BLaER1 (cell line): ENCODE results near the gene OLFM2.
"Not testable (repeated sequence)": the region's sequence is repeated elsewhere in the genome, so short reads cannot be mapped to it uniquely, and the experiment has no call there.

ENCODE experiments used
- H3K27ac ChIP-seq: shearing (Covaris generic); formaldehyde crosslinking; 2 replicates; pipeline ENCODE4 v1.8.1; 2022
- H3K27me3 ChIP-seq: shearing (Covaris generic); formaldehyde crosslinking; 2 replicates; pipeline ENCODE4 v1.8.1; 2022
- H3K36me3 ChIP-seq: shearing (Covaris generic); formaldehyde crosslinking; 2 replicates; pipeline ENCODE4 v1.8.1; 2022
- H3K4me1 ChIP-seq: shearing (Covaris generic); formaldehyde crosslinking; 2 replicates; pipeline ENCODE4 v1.8.1; 2022
- H3K4me2 ChIP-seq: shearing (Covaris generic); formaldehyde crosslinking; 2 replicates; pipeline ENCODE4 v1.8.1; 2022
- H3K4me3 ChIP-seq: shearing (Covaris generic); formaldehyde crosslinking; 2 replicates; pipeline ENCODE4 v1.8.1; 2022
- H3K9ac ChIP-seq: shearing (Covaris generic); formaldehyde crosslinking; 2 replicates; pipeline ENCODE4 v1.8.1; 2022
- H3K9me3 ChIP-seq: shearing (Covaris generic); formaldehyde crosslinking; 2 replicates; pipeline ENCODE4 v1.8.1; 2022
- H4K20me1 ChIP-seq: shearing (Covaris generic); formaldehyde crosslinking; 2 replicates; pipeline ENCODE4 v1.8.1; 2022
- Cebpa-rat ChIP-seq: shearing (Covaris generic); IDR thresholded peaks from 2 replicates; pipeline ENCODE4 v1.8.1; 2022

The OLFM2 gene

DNA sequence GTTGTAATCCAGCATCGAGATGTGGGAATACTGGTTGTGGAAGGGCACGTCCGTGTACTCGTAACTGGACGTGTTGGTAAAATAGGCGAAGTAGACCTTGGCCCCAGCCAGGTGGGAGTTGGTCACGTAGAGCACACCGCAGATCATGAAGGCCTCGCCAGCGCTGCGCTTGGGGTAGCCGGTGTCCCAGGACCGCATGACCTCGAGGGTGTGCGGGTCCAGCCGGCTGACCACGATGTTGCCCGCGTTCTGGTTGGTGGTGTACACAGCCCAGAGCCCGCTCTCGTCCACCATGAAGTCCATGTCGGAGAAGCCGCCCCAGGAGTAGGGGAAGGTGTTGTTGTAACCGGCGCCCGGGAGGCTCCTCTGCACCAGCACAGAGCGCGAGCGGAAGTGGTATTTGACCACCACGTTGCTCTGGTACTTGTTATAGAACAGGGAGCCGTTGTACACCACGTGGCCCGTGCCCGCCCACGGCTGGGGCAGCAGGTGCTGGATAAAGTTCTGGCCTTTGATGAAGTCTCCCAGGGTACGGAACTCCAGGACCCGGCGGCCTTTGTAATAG is 82.0 kb downstream of the OLFM2 start:
- no peaks in the 10 kb centered on the region for H3K27me3 ChIP-seq
- H3K9me3 ChIP-seq: no peaks in the 10 kb centered on the region
- no peak overlapping the region for H3K27ac ChIP-seq
- peaks cover 10% of the 10 kb centered on the region for H4K20me1 ChIP-seq
- H3K4me2 ChIP-seq: no peak overlapping the region
- H3K9ac ChIP-seq: no peak overlapping the region
- no peak for TF ChIP-seq Cebpa-rat
- no peak overlapping the region for H3K4me3 ChIP-seq
- peaks cover 12% of the 10 kb centered on the region for H3K4me1 ChIP-seq
- H3K36me3 ChIP-seq: peaks cover 46% of the 10 kb centered on the region

DNA sequence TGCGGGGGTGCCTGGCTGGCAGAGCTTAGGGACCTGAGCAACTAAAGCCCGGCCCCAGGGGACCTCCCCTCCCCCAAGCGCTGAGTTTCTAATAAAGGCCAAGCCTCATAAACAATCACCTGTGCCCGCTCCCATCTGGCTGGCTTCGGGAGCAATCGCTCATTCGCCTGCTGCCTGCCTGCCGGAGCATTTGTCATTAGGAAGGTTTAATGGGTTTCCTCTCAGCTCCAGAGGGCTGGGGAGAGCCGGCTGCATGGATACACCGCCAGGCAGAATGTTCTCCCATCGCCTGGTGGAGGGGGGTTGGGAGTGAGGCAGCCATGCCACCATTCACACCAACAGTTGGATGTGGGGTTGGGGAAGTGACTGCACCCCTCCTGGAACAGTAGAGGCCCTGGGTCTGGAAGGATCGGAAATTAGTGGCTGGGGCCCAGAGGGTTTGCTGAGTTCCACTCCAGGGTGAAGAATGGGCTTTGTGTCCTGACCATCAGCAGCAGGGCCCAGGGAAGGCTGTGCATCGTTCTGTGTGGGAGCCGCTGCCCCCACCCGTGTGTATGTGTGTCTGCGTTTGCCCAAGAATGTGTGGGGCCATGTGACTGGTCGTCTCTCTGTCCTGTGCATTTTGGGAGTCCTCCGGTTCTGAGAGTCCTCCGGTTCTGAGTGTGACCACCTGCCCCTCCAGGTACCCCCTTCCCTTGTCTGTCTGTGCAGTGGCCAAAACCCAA is 85.9 kb downstream of the OLFM2 start:
- no peak for TF ChIP-seq Cebpa-rat
- Histone ChIP-seq H3K9me3 (no peaks in the 10 kb centered on the region), H3K36me3 (peaks cover 73% of the 10 kb centered on the region), H3K4me1 (no peaks in the 10 kb centered on the region), H3K27ac (no peak overlapping the region), H3K4me3 (no peak overlapping the region), H4K20me1 (peaks cover 49% of the 10 kb centered on the region), H3K4me2 (no peak overlapping the region), H3K27me3 (no peaks in the 10 kb centered on the region), H3K9ac (no peak overlapping the region)

DNA sequence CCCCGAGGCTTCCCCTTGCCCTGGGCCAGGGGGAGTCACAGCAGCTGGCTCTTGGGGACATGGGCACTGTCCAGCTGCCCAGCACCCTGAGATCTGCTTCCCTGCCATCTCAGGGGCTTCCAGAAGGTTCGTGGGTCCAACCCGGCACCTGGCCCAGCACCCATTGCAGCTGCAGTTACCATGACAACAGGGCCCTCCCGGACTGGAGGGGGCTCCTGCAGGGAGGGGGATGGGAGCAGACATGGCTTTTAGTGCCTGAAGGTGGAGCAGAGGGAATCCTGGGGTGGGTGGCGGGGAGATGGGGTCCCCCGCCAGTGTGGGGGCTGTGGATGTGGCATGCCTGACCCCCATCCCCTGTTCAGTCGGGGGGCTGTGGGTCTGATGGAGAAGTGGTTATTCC is 86.5 kb downstream of the OLFM2 start:
- Histone ChIP-seq H3K9ac (no peak overlapping the region), H3K27ac (no peak overlapping the region), H3K36me3 (peaks cover 79% of the 10 kb centered on the region), H4K20me1 (peaks cover 55% of the 10 kb centered on the region), H3K4me1 (no peaks in the 10 kb centered on the region), H3K4me2 (no peak overlapping the region), H3K27me3 (no peaks in the 10 kb centered on the region), H3K9me3 (no peaks in the 10 kb centered on the region), H3K4me3 (no peak overlapping the region)
- TF ChIP-seq Cebpa-rat: no peak

DNA sequence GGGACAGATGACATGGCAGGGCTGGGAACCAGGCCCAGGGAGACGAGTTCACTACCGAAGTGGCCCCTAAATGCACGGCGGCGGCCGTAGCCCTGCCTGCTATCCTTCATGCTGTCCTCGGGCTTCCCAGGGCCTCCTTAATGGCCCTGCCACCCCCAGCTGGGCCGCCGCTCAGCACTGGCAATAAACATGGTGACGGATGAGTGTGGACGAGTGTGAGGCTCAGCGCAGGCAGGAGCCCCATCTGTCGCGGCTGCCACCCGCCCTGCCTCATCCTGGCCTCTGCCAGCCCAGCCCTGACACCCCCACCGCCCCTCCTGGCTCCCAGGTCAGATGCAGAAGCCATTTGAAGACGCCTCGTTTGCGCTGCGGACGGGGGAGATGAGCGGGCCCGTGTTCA is 87.6 kb downstream of the OLFM2 start:
- Histone ChIP-seq H3K27me3 (no peaks in the 10 kb centered on the region), H3K9ac (no peak overlapping the region), H3K36me3 (peaks cover 80% of the 10 kb centered on the region), H3K4me1 (no peaks in the 10 kb centered on the region), H3K27ac (no peak overlapping the region), H3K4me3 (no peak overlapping the region), H3K9me3 (no peaks in the 10 kb centered on the region), H3K4me2 (no peak overlapping the region), H4K20me1 (peaks cover 66% of the 10 kb centered on the region)
- no peak for TF ChIP-seq Cebpa-rat

DNA sequence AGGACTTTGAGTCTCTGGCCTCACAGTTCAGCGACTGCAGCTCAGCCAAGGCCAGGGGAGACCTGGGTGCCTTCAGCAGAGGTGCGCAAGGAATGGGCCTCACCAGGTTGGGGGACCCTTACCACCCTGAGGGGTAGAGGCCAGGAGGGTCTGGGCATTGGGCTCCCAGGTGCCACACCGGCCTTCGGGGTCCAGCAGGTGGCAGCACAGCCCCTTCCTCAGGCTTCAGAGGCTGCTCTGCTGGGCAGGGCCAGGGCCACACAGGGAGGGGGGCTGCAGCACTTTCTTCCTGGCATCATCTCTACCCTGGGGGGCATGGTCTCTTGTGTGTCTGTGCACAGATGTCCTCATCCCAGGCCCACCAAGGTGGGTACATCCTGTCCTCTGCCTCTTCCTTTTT is 88.3 kb downstream of the OLFM2 start:
- Histone ChIP-seq H3K27ac (no peak overlapping the region), H3K36me3 (peaks cover 83% of the 10 kb centered on the region), H3K27me3 (no peaks in the 10 kb centered on the region), H3K4me2 (no peak overlapping the region), H3K9me3 (no peaks in the 10 kb centered on the region), H3K4me3 (no peak overlapping the region), H3K9ac (no peak overlapping the region), H4K20me1 (peaks cover 73% of the 10 kb centered on the region), H3K4me1 (no peaks in the 10 kb centered on the region)
- no peak for TF ChIP-seq Cebpa-rat

DNA sequence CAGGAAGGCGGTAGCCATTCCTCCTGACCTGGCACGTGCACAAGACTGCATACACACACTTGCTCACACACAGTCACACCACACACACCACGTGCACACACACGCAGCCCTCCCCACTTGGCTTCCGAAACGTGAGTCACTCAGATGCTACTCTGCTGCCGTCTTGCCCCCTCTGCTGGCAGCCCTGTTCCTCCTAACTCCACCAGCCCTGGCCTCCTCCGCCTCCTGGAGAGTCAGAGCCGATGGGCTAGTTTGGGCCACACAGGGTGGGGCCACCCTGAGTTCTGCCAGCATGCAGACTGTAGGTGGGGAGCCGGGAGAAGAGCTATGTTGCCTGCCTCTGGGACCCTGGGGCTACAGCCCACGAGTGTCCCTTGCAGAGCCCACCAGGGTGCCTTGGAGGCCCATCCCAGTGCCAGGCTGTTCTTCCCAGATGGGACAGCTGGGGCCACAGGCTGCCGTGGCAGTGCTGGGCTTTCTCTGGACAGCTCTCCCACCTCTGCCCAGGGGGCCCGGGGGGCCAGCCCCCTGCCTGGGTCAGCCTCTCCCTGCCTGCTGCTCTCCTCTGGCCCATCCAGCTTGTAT is 89.1 kb downstream of the OLFM2 start:
- H3K27me3 ChIP-seq: no peaks in the 10 kb centered on the region
- no peak overlapping the region for H3K27ac ChIP-seq
- peaks cover 81% of the 10 kb centered on the region for H4K20me1 ChIP-seq
- peaks cover 91% of the 10 kb centered on the region for H3K36me3 ChIP-seq
- no peak overlapping the region for H3K9ac ChIP-seq
- TF ChIP-seq Cebpa-rat: no peak
- no peak overlapping the region for H3K4me2 ChIP-seq
- H3K9me3 ChIP-seq: no peaks in the 10 kb centered on the region
- no peak overlapping the region for H3K4me3 ChIP-seq
- H3K4me1 ChIP-seq: no peaks in the 10 kb centered on the region

DNA sequence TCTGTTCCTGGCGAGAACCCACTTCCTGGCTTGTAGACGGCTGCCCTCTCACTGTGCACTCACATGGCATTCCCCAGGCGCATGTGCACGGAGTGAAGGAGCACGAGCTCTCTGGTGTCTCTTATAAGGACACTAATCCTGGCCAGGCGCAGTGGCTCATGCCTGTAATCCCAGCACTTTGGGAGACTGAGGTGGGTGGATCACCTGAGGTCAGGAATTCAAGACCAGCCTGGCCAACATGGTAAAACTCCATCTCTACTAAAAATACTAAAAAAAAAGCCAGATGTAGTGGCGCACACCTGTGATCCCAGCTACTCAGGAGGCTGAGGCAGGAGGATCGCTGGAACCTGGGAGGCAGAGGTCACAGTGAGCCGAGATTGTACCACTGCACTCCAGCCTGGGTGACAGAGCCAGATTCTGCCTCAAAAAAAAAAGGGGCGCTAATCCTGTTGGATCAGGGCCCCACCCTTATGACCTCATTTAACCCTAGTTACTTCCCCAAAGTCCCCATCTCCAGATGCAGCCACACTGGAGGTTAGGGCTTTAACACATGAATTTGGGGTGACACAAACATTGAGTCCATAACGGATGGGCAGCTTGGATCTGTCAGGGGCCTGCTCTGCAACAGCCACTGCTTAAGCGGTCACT is 92.6 kb downstream of the OLFM2 start:
- H3K4me1 ChIP-seq, H3K9me3 ChIP-seq, H3K4me3 ChIP-seq, H3K27ac ChIP-seq, H3K9ac ChIP-seq, H3K4me2 ChIP-seq, H3K27me3 ChIP-seq: not testable (repeated sequence)
- H4K20me1 ChIP-seq: peaks cover 81% of the 10 kb centered on the region
- peaks cover 100% of the 10 kb centered on the region for H3K36me3 ChIP-seq

DNA sequence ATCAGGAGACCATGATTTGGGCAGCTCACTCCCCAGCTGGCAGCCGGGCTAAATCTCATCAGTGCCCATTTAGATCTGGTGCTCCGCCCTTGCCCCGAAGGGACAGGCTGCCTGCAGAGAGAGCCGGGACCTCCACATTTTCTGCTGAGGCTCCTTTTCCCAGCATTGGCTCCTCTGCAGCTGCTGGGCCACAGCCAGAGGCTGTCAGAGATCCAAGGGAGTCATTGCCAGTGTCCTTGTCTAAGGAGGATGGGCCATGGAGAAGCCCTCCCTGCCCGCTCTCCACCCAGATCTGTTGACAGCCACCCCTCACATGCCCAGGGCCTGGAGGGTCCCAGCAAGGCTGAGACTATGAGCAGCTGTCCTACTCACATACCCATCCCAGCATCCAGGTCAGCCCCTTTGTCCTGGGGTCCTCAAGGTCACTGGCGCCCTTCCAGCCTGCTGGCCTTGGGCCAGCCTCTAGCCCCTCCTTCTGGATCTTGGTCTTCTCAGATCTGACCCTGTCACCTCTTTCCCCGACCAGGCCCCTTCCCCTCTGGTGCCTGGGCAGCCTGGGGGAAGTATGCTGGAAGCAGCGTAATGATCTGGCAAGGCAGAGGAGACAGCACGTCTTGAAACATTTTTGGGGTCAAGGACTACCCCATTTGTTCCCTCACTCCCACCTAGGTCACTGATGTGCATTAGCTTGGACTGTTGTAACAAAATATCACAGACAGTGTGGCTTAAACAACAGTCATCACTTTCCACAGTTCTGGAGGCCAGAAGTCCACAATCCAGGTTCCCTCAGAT is 93.3 kb downstream of the OLFM2 start:
- peaks cover 80% of the 10 kb centered on the region for H4K20me1 ChIP-seq
- H3K4me2 ChIP-seq: no peak overlapping the region
- TF ChIP-seq Cebpa-rat: no peak
- no peak overlapping the region for H3K4me3 ChIP-seq
- H3K36me3 ChIP-seq: peaks cover 100% of the 10 kb centered on the region
- H3K9me3 ChIP-seq: no peaks in the 10 kb centered on the region
- no peaks in the 10 kb centered on the region for H3K27me3 ChIP-seq
- no peak overlapping the region for H3K27ac ChIP-seq
- H3K9ac ChIP-seq: no peak overlapping the region
- no peaks in the 10 kb centered on the region for H3K4me1 ChIP-seq

DNA sequence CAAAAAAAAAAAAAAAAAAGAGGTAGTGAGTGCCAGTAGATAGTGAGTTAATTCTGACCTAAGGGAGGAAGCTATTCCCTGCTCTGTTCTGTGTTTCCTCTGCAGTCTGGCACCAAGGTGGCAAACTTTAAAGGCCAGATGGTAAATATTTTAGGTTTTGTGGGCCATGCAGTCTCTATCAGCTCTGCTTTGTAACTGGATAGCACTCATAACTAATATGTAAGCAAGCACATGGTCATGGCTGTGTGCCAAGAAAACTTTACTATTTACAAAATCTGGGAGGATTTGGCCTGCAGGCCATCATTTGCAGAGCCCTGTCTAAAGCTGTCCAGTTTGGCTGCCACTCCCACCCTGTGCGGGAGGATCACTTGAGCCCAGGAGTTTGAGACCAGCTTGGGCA is 96.9 kb downstream of the OLFM2 start:
- Histone ChIP-seq H3K9me3 (no peaks in the 10 kb centered on the region), H3K27ac (no peak overlapping the region), H3K4me2 (no peak overlapping the region), H3K27me3 (no peaks in the 10 kb centered on the region), H3K4me3 (no peak overlapping the region), H3K36me3 (peaks cover 76% of the 10 kb centered on the region), H3K9ac (no peak overlapping the region), H3K4me1 (peaks cover 15% of the 10 kb centered on the region), H4K20me1 (peaks cover 64% of the 10 kb centered on the region)
- no peak for TF ChIP-seq Cebpa-rat

DNA sequence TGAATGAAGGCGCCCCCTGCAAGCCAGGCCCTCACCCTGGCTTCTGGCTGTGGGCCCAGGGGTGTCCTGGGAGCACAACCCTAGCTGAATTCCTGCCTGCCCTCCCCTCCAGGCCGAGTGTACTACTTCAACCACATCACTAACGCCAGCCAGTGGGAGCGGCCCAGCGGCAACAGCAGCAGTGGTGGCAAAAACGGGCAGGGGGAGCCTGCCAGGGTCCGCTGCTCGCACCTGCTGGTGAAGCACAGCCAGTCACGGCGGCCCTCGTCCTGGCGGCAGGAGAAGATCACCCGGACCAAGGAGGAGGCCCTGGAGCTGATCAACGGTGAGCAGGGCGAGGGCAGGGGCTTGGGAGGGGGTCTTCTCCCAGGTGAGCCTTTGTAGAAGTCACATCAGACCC is 98.0 kb downstream of the OLFM2 start:
- H3K4me1 ChIP-seq: peaks cover 19% of the 10 kb centered on the region
- no peak overlapping the region for H3K27ac ChIP-seq
- peaks cover 60% of the 10 kb centered on the region for H4K20me1 ChIP-seq
- H3K9ac ChIP-seq: no peak overlapping the region
- H3K4me3 ChIP-seq: no peak overlapping the region
- H3K36me3 ChIP-seq: peaks cover 65% of the 10 kb centered on the region
- H3K4me2 ChIP-seq: no peak overlapping the region
- H3K27me3 ChIP-seq: no peaks in the 10 kb centered on the region
- TF ChIP-seq Cebpa-rat: no peak
- no peaks in the 10 kb centered on the region for H3K9me3 ChIP-seq
